HG03521 (cell line): ENCODE measurements around the gene ACSM2B.
"Not testable (repeated sequence)": the region's sequence is repeated elsewhere in the genome, so short reads cannot be mapped to it uniquely, and the experiment has no call there.

Experiments
- ATAC-seq: cut with Tn5 transposase; IDR thresholded peaks from one replicate; pipeline ENCODE4 v1.9.1; 2021; ENCODE audit warnings: mild to moderate bottlenecking, moderate library complexity; ENCODE audit not compliant: unreplicated experiment

Gene ACSM2B

GRCh38 chr16:20576145-20576544 lies at the start of gene ACSM2B:
ACSM2B (minus strand) TSS chr16:20576367; CDS start chr16:20564845, 11,522 bp downstream.
- ATAC-seq = not testable (repeated sequence)

GRCh38 chr16:20624882-20625807 lies 49.0 kb upstream of the ACSM2B start:
- ATAC-seq = no peak

GRCh38 chr16:20624205-20624604 lies 48.0 kb upstream of the ACSM2B start:
- no peak for ATAC-seq

- ATAC-seq = no peak
These were observed 46.3 kb upstream of the ACSM2B start for GRCh38 chr16:20622498-20622870.

GRCh38 chr16:20621406-20621805 lies 45.2 kb upstream of the ACSM2B start:
- no peak for ATAC-seq

- ATAC-seq = no peak
These were observed 44.6 kb upstream of the ACSM2B start for GRCh38 chr16:20620770-20621169.

- no peak for ATAC-seq
These were observed 43.8 kb upstream of the ACSM2B start for GRCh38 chr16:20620003-20620402.

GRCh38 chr16:20617271-20617670 lies 41.1 kb upstream of the ACSM2B start:
- ATAC-seq = no peak

GRCh38 chr16:20614186-20615141 lies 38.3 kb upstream of the ACSM2B start:
- no peak for ATAC-seq

- no peak for ATAC-seq
These were observed 37.5 kb upstream of the ACSM2B start for GRCh38 chr16:20613481-20614185.

- ATAC-seq = no peak
These were observed 36.6 kb upstream of the ACSM2B start for GRCh38 chr16:20612551-20613480.

- no peak for ATAC-seq
These were observed 35.9 kb upstream of the ACSM2B start for GRCh38 chr16:20611975-20612481.

- ATAC-seq = no peak
These were observed 35.3 kb upstream of the ACSM2B start for GRCh38 chr16:20611350-20611902.

GRCh38 chr16:20610892-20611349 lies 34.8 kb upstream of the ACSM2B start:
- no peak for ATAC-seq

- no peak for ATAC-seq
These were observed 34.2 kb upstream of the ACSM2B start for GRCh38 chr16:20610211-20610891.

GRCh38 chr16:20602205-20602604 lies 26.0 kb upstream of the ACSM2B start:
- ATAC-seq = not testable (repeated sequence)

GRCh38 chr16:20599475-20599874 lies 23.3 kb upstream of the ACSM2B start:
- not testable (repeated sequence) for ATAC-seq

GRCh38 chr16:20598832-20599469 lies 22.8 kb upstream of the ACSM2B start:
- ATAC-seq = no peak
